H9 (cell line): ENCODE measurements around the gene ZFY. TPM values are rescaled to one million over a fixed set of nuclear protein-coding genes. Genes with fewer than 3 reads are reported as not detected.

Experiments used
- DNase-seq: peaks from one replicate; pipeline ENCODE4 v3.0.0-alpha.2; 2017
- H2AFZ ChIP-seq: one replicate; pipeline ENCODE4 v1.6.1; 2013; ENCODE audit warnings: mild to moderate bottlenecking, low read length, control low read depth, moderate library complexity
- H2AK5ac ChIP-seq: 2 replicates; pipeline ENCODE4 v1.6.1; 2013; ENCODE audit warnings: low read length, control low read depth, mixed read lengths; ENCODE audit not compliant: insufficient read length
- H2BK120ac ChIP-seq: one replicate; pipeline ENCODE4 v1.6.1; 2013; ENCODE audit warnings: low read depth, mild to moderate bottlenecking, low read length, control low read depth, inconsistent platforms; ENCODE audit not compliant: poor library complexity, severe bottlenecking
- H2BK12ac ChIP-seq: 2 replicates; pipeline ENCODE4 v1.6.1; 2013; ENCODE audit warnings: low read length, control low read depth, mixed read lengths, low read depth; ENCODE audit not compliant: insufficient read length
- H2BK15ac ChIP-seq: 2 replicates; pipeline ENCODE4 v1.6.1; 2013; ENCODE audit warnings: low read depth, low read length, control low read depth
- H2BK20ac ChIP-seq: one replicate; pipeline ENCODE4 v1.6.1; 2013; ENCODE audit warnings: low read depth, mild to moderate bottlenecking, low read length, control low read depth, inconsistent platforms; ENCODE audit not compliant: poor library complexity, severe bottlenecking
- H2BK5ac ChIP-seq: 2 replicates; pipeline ENCODE4 v1.6.1; 2013; ENCODE audit warnings: low read length, control low read depth, mixed read lengths; ENCODE audit not compliant: insufficient read length
- H3K14ac ChIP-seq: 2 replicates; pipeline ENCODE4 v1.6.1; 2013; ENCODE audit warnings: low read length, control low read depth; ENCODE audit not compliant: insufficient read depth
- H3K18ac ChIP-seq: 2 replicates; pipeline ENCODE4 v1.6.1; 2013; ENCODE audit warnings: low read depth, mild to moderate bottlenecking, mixed read lengths, low read length, control low read depth; ENCODE audit not compliant: insufficient read length
- H3K23ac ChIP-seq: 2 replicates; pipeline ENCODE4 v1.6.1; 2013; ENCODE audit warnings: low read length, control low read depth, mixed read lengths, low read depth; ENCODE audit not compliant: insufficient read length
- H3K23me2 ChIP-seq: 2 replicates; pipeline ENCODE4 v1.6.1; 2013; ENCODE audit warnings: low read depth, mild to moderate bottlenecking, mixed read lengths, low read length, control low read depth; ENCODE audit not compliant: insufficient read length, poor library complexity, severe bottlenecking
- H3K27ac ChIP-seq: 2 replicates; pipeline ENCODE4 v1.5.1; 2013; ENCODE audit warnings: low read length, control low read depth, mixed read lengths, low read depth; ENCODE audit not compliant: insufficient read length
- H3K27me3 ChIP-seq: 2 replicates; pipeline ENCODE4 v1.6.1; 2013; ENCODE audit warnings: low read length, control low read depth, inconsistent platforms; ENCODE audit not compliant: insufficient read depth
- H3K4ac ChIP-seq: 2 replicates; pipeline ENCODE4 v1.6.1; 2013; ENCODE audit warnings: low read depth, mild to moderate bottlenecking, control low read depth, inconsistent platforms, low read length, moderate library complexity
- H3K4me1 ChIP-seq: 2 replicates; pipeline ENCODE4 v1.6.1; 2013; ENCODE audit warnings: low read length, control low read depth, inconsistent platforms; ENCODE audit not compliant: insufficient read depth
- H3K4me2 ChIP-seq: 2 replicates; pipeline ENCODE4 v1.6.1; 2013; ENCODE audit warnings: low read length, control low read depth, mixed read lengths; ENCODE audit not compliant: insufficient read length, insufficient read depth
- H3K56ac ChIP-seq: 2 replicates; pipeline ENCODE4 v1.6.1; 2013; ENCODE audit warnings: low read depth, mild to moderate bottlenecking, mixed read lengths, low read length, control low read depth; ENCODE audit not compliant: insufficient read length
- H3K79me1 ChIP-seq: 2 replicates; pipeline ENCODE4 v1.6.1; 2013; ENCODE audit warnings: low read depth, mild to moderate bottlenecking, moderate library complexity, low read length, control low read depth, inconsistent platforms; ENCODE audit not compliant: insufficient read depth, poor library complexity, severe bottlenecking
- H3K79me2 ChIP-seq: 2 replicates; pipeline ENCODE4 v1.6.1; 2013; ENCODE audit warnings: low read length, control low read depth, inconsistent platforms; ENCODE audit not compliant: insufficient read depth
- H3K9ac ChIP-seq: 2 replicates; pipeline ENCODE4 v1.6.1; 2013; ENCODE audit warnings: low read length, control low read depth, mixed read lengths; ENCODE audit not compliant: insufficient read length; ENCODE audit errors: extremely low read depth
- H3K9me3 ChIP-seq: one replicate; pipeline ENCODE4 v1.6.1; 2013; ENCODE audit warnings: low read depth, low read length, inconsistent platforms; ENCODE audit not compliant: control insufficient read depth
- H3T11ph ChIP-seq: one replicate; pipeline ENCODE4 v1.6.1; 2013; ENCODE audit warnings: mild to moderate bottlenecking, low read length, control low read depth, inconsistent platforms
- H4K20me1 ChIP-seq: one replicate; pipeline ENCODE4 v1.6.1; 2013; ENCODE audit not compliant: control insufficient read depth, insufficient read length, insufficient read depth
- H4K5ac ChIP-seq: 2 replicates; pipeline ENCODE4 v1.6.1; 2013; ENCODE audit warnings: low read depth, mild to moderate bottlenecking, mixed read lengths, low read length, control low read depth; ENCODE audit not compliant: insufficient read length
- H4K8ac ChIP-seq: replicated peaks from 2 replicates; pipeline ENCODE4 v1.6.1; 2013; ENCODE audit warnings: low read length, control low read depth, mixed read lengths, low read depth; ENCODE audit not compliant: insufficient read length
- H4K91ac ChIP-seq: 2 replicates; pipeline ENCODE4 v1.6.1; 2013; ENCODE audit warnings: low read depth, mild to moderate bottlenecking, moderate library complexity, mixed read lengths, low read length, control low read depth; ENCODE audit not compliant: insufficient read length
- H3K27ac Mint-ChIP-seq, 3 experiments: 2 replicates in 2 of 3; 3 replicates in 1 of 3; pipeline ENCODE4 v1.8.0; 2020 to 2021; ENCODE audit warnings: mixed read lengths in 3 of 3, mild to moderate bottlenecking in 1 of 3, moderate library complexity in 1 of 3
- H3K27me3 Mint-ChIP-seq: 2 replicates; pipeline ENCODE4 v1.8.0; 2021; ENCODE audit warnings: low read depth, mild to moderate bottlenecking, moderate library complexity, mixed read lengths
- H3K36me3 Mint-ChIP-seq, 3 experiments: 2 replicates in 2 of 3; 3 replicates in 1 of 3; pipeline ENCODE4 v1.8.0; 2020 to 2021; ENCODE audit warnings: low read depth in 3 of 3, mixed read lengths in 3 of 3; ENCODE audit not compliant: insufficient read depth in 1 of 3
- H3K4me1 Mint-ChIP-seq, 2 experiments: 2 replicates each; pipeline ENCODE4 v1.8.0; 2020; ENCODE audit warnings: mixed read lengths in 2 of 2
- H3K4me3 Mint-ChIP-seq, 2 experiments: 2 replicates in 1 of 2; 3 replicates in 1 of 2; pipeline ENCODE4 v1.8.0; 2020 to 2021; ENCODE audit warnings: mild to moderate bottlenecking in 2 of 2, mixed read lengths in 2 of 2, moderate library complexity in 1 of 2
- H3K9me3 Mint-ChIP-seq, 2 experiments: 2 replicates in 1 of 2; 3 replicates in 1 of 2; pipeline ENCODE4 v1.8.0; 2020; ENCODE audit warnings: mild to moderate bottlenecking in 2 of 2, mixed read lengths in 2 of 2, moderate library complexity in 1 of 2
- CTCF ChIP-seq: fragments of 200-600 bp; sonication (generic); conservative IDR thresholded peaks from 3 replicates; pipeline ENCODE4 v1.8.0; 2021; ENCODE audit warnings: antibody characterized with exemption, mild to moderate bottlenecking
- WGBS: extraction: QIAGEN DNeasy Blood & Tissue Kit; methylation state at CpG from one replicate; pipeline ENCODE4 v1.1.7; 2013; ENCODE audit warnings: missing lambda C conversion rate, low lambda C conversion rate, mixed read lengths; ENCODE audit not compliant: insufficient read length; ENCODE audit errors: extremely low coverage; 5-methylcytosine and 5-hydroxymethylcytosine counted together
- total RNA-seq: library from RNA; stranded (reverse); gene quantifications from 2 replicates; pipeline ENCODE4 v1.2.1, GENCODE V29; 2021

The ZFY gene
- total RNA-seq, 1 experiment from 2014 or later, result not detected

- Histone ChIP-seq H4K5ac (no peak overlapping the region), H4K8ac (no peak overlapping the region), H3K4me2 (no peak overlapping the region), H3K23ac (no peak overlapping the region), H2BK120ac (no peak overlapping the region), H4K91ac (no peak overlapping the region), H3K23me2 (no peaks in the 10 kb centered on the region), H3K9ac (no peak overlapping the region), H3K9me3 (no peaks in the 10 kb centered on the region), H3K4me1 (no peaks in the 10 kb centered on the region), H2BK5ac (no peak overlapping the region), H4K20me1 (no peaks in the 10 kb centered on the region), H2BK15ac (no peak overlapping the region), H3K18ac (no peak overlapping the region), H2BK12ac (no peak overlapping the region), H3K4ac (no peak overlapping the region), H3K14ac (no peak overlapping the region), H3K27me3 (no peaks in the 10 kb centered on the region), H3K56ac (no peak overlapping the region), H3K79me2 (no peaks in the 10 kb centered on the region), H2BK20ac (no peak overlapping the region), H3T11ph (no peak overlapping the region), H3K27ac (no peak overlapping the region), H2AFZ (no peak overlapping the region), H3K79me1 (no peaks in the 10 kb centered on the region), H2AK5ac (no peak overlapping the region)
- DNase-seq, result no peak
- H3K9me3 Mint-ChIP-seq, result no peaks in the 10 kb centered on the region
- no peaks in the 10 kb centered on the region for H3K4me1 Mint-ChIP-seq
- no peak overlapping the region for H3K27ac Mint-ChIP-seq
- H3K27me3 Mint-ChIP-seq, result no peaks in the 10 kb centered on the region
- no peak for TF ChIP-seq CTCF
- no peak overlapping the region for H3K4me3 Mint-ChIP-seq
- WGBS, result no CpG with 5 or more reads among the region's 10 CpGs
- H3K36me3 Mint-ChIP-seq, result no peaks in the 10 kb centered on the region
These were observed 1.1 kb upstream of the ZFY start for GRCh38 chrY:2934078-2934477.
